Activated CD8-positive, alpha-beta T cell treated with anti-CD3 and anti-CD28 coated beads for 36 hours (primary cell): ENCODE results near the gene GRID2. TPM values are rescaled to one million over a fixed set of nuclear protein-coding genes. Genes with fewer than 3 reads are reported as not detected.

Experiments used
- ATAC-seq: fragments of 200-7000 bp; cut with Tn5 transposase; one replicate; pipeline ENCODE4 v1.10.0; 2021; ENCODE audit warnings: mild to moderate bottlenecking, moderate library complexity
- CTCF ChIA-PET: fragments of 350-600 bp; sonication (Branson Sonifier 250); formaldehyde crosslinking; loops from one replicate; lab custom pipeline; 2021; ENCODE audit warnings: antibody characterized with exemption; lab: Charles Lee
- POLR2A ChIA-PET: fragments of 350-600 bp; sonication (Branson Sonifier 250); formaldehyde crosslinking; loops from one replicate; lab custom pipeline; 2021; ENCODE audit warnings: antibody characterized with exemption; lab: Charles Lee
- DNase-seq: peaks from one replicate; pipeline ENCODE4 v3.0.0-alpha.2; 2020
- H3K27ac Mint-ChIP-seq: one replicate; pipeline ENCODE4 v1.8.0; 2021; ENCODE audit warnings: mild to moderate bottlenecking, mixed read lengths
- H3K27me3 Mint-ChIP-seq: one replicate; pipeline ENCODE4 v1.8.0; 2021; ENCODE audit warnings: mixed read lengths
- H3K36me3 Mint-ChIP-seq: one replicate; pipeline ENCODE4 v1.8.0; 2021; ENCODE audit warnings: low read depth, mixed read lengths
- H3K4me1 Mint-ChIP-seq: one replicate; pipeline ENCODE4 v1.8.0; 2021; ENCODE audit warnings: low read depth, mixed read lengths
- H3K4me3 Mint-ChIP-seq: one replicate; pipeline ENCODE4 v1.8.0; 2021; ENCODE audit warnings: mild to moderate bottlenecking, moderate library complexity, mixed read lengths
- H3K9me3 Mint-ChIP-seq: one replicate; pipeline ENCODE4 v1.8.0; 2021; ENCODE audit warnings: mixed read lengths
- intact Hi-C: fragments of 100-400 bp; cut with micrococcal nuclease; formaldehyde crosslinking; loops from one replicate; pipeline ENCODE4 v1.10.0; 2022
- total RNA-seq, 2 experiments: library from RNA; stranded (reverse); gene quantifications; one replicate each; pipeline ENCODE4 v1.2.3, GENCODE V29; 2021
- TF ChIP-seq, protein P1 (sequence below): fragments of 200-600 bp; IDR thresholded peaks from one replicate; pipeline ENCODE4 v1.8.0; 2022; ENCODE audit warnings: antibody characterized with exemption, mild to moderate bottlenecking

The GRID2 gene
- total RNA-seq, 2 experiments from 2014 or later: not detected

DNA sequence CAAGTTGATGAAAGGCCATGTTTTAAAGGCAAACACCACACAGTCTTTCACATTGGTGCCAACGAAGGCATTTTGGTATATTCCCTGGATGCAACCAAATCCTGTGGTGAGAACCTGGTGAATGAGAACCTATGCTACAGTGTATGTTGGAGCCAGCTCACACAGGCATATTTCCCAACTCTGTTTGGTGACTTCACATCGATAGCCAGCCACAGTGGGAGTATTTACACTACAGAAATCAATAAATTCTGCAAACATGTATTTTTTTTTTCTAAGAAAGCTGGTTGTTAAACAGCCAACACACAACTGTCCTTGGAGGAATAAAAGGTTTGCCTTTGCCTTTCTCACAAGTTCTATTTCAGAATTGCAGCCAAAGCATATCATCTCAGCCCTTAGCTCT, 691.0 kb downstream of the GRID2 start:
- ATAC-seq: no peak
- ChIA-PET POLR2A (no interaction called here), CTCF (no interaction called here)
- no peaks in the 10 kb centered on the region for H3K27me3 Mint-ChIP-seq
- H3K36me3 Mint-ChIP-seq: no peaks in the 10 kb centered on the region
- H3K27ac Mint-ChIP-seq: no peak overlapping the region
- peaks cover 5% of the 10 kb centered on the region for H3K9me3 Mint-ChIP-seq
- TF ChIP-seq, protein P1, sequence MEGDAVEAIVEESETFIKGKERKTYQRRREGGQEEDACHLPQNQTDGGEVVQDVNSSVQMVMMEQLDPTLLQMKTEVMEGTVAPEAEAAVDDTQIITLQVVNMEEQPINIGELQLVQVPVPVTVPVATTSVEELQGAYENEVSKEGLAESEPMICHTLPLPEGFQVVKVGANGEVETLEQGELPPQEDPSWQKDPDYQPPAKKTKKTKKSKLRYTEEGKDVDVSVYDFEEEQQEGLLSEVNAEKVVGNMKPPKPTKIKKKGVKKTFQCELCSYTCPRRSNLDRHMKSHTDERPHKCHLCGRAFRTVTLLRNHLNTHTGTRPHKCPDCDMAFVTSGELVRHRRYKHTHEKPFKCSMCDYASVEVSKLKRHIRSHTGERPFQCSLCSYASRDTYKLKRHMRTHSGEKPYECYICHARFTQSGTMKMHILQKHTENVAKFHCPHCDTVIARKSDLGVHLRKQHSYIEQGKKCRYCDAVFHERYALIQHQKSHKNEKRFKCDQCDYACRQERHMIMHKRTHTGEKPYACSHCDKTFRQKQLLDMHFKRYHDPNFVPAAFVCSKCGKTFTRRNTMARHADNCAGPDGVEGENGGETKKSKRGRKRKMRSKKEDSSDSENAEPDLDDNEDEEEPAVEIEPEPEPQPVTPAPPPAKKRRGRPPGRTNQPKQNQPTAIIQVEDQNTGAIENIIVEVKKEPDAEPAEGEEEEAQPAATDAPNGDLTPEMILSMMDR: no peak
- H3K4me1 Mint-ChIP-seq: no peaks in the 10 kb centered on the region
- intact Hi-C loops: no loop called here
- no peak overlapping the region for H3K4me3 Mint-ChIP-seq
- no peak for DNase-seq

DNA sequence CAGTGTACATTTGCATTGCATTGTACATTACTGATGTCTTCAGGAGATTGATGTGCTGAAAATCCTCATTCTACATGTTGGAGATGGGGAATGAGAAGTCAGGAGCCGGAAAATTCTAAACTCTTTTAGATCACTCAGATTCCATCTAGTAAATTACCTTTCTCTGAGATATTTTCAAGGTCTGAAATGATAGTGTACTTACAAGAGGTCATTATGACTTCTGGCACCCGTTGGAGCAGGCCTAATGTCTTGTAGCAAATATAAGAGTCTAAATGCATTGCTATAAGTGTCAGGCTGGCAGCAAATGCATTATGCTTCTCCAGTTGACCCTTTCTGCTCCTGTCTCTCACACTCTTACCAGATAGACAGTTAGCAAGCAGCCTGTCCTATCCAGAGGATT, 692.8 kb downstream of the GRID2 start:
- Mint-ChIP-seq H3K27me3 (no peaks in the 10 kb centered on the region), H3K27ac (no peak overlapping the region), H3K4me3 (no peak overlapping the region), H3K9me3 (peaks cover 2% of the 10 kb centered on the region), H3K4me1 (no peaks in the 10 kb centered on the region), H3K36me3 (no peaks in the 10 kb centered on the region)
- TF ChIP-seq, protein P1: no peak
- ATAC-seq (no peak), DNase-seq (no peak)
- ChIA-PET POLR2A (no interaction called here), CTCF (no interaction called here)
- intact Hi-C loops: no loop called here

DNA sequence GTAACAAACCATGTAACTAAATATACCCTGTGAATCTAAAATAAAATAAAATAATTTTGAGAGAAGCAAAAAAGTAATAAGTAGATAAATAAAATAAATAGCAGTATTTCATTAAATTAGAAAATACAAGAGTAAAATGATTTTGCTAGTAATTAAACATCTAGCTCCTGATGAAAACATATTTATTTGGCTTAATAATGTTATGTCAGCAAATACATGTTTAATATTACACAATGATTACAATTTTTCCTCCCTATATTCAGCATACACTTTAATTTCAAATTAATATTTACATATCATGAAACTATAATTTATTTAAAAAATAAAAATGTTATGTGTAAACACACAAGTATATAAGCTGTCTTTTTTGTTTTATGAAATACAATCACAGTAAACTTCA, 697.1 kb downstream of the GRID2 start:
- ATAC-seq (no peak), DNase-seq (no peak)
- TF ChIP-seq, protein P1: no peak
- Mint-ChIP-seq H3K36me3 (no peaks in the 10 kb centered on the region), H3K4me1 (no peaks in the 10 kb centered on the region), H3K27ac (no peak overlapping the region), H3K9me3 (peaks cover 2% of the 10 kb centered on the region), H3K4me3 (no peak overlapping the region), H3K27me3 (no peaks in the 10 kb centered on the region)
- intact Hi-C loops: no loop called here
- ChIA-PET POLR2A (no interaction called here), CTCF (no interaction called here)

DNA sequence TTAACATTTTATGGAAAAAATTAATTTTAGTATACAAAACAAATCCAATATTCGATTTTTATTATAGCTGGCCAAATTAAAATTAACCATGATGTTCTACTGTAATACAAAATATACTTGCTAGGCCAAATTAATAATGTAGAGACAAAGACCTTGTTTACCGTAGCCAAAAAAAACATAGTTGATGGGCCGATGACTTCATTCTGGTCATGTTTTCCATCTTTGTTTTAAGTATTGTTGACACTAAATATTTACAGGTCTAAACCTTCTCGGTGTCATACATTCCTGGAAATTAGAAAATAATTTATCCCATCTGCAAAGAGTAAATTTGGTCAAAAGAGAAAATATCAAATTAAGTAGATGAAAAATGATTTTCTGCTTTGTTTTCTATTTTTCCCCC, 698.5 kb downstream of the GRID2 start:
- ATAC-seq (no peak), DNase-seq (no peak)
- no peaks in the 10 kb centered on the region for H3K4me1 Mint-ChIP-seq
- H3K27me3 Mint-ChIP-seq: no peaks in the 10 kb centered on the region
- TF ChIP-seq, protein P1: no peak
- peaks cover 2% of the 10 kb centered on the region for H3K9me3 Mint-ChIP-seq
- intact Hi-C loops: no loop called here
- POLR2A ChIA-PET: no interaction called here
- no peak overlapping the region for H3K4me3 Mint-ChIP-seq
- H3K27ac Mint-ChIP-seq: no peak overlapping the region
- CTCF ChIA-PET: no interaction called here
- H3K36me3 Mint-ChIP-seq: no peaks in the 10 kb centered on the region

DNA sequence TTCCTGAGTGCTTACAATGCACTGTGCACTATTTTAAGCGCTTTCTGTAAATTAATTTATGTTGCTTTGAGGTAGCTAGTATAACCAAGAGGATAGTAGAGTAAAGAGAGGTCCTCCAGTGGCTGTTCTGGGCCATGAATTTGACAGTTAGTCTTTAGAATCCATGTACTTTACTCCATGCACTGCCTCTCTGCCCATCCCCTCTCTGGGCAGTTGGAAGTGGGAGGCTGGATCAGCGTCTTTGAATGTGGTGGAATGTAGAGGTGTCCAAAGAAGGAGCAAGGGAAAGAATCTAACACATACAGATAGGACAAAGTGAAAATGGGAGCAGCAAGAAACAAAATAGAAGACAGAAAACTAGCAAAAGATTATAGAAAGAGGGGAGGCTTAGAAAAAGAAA, 712.6 kb downstream of the GRID2 start:
- Mint-ChIP-seq H3K27ac (no peak overlapping the region), H3K4me1 (no peaks in the 10 kb centered on the region), H3K36me3 (no peaks in the 10 kb centered on the region), H3K4me3 (no peak overlapping the region), H3K9me3 (peaks cover 2% of the 10 kb centered on the region), H3K27me3 (no peaks in the 10 kb centered on the region)
- TF ChIP-seq, protein P1: no peak
- no peak for DNase-seq
- CTCF ChIA-PET: no interaction called here
- no peak for ATAC-seq
- POLR2A ChIA-PET: no interaction called here
- intact Hi-C loops: no loop called here
